AG04450 (cell line): ENCODE measurements around the gene MPI. TPM values are rescaled to one million over a fixed set of nuclear protein-coding genes. Genes with fewer than 3 reads are reported as not detected.

ENCODE experiments used
- CTCF ChIA-PET: fragments of 300-600, 350-600 bp; formaldehyde crosslinking; extraction: SDS; loops from one replicate; lab custom pipeline; 2022; ENCODE audit warnings: antibody characterized with exemption, inconsistent platforms; lab: Charles Lee
- POLR2A ChIA-PET: fragments of 350-600 bp; formaldehyde crosslinking; extraction: SDS; loops from one replicate; lab custom pipeline; 2021; ENCODE audit warnings: antibody characterized with exemption, inconsistent platforms; lab: Yijun Ruan, JAX
- DNase-seq: peaks from one replicate; pipeline ENCODE4 v3.0.0-alpha.2; 2011; ENCODE audit warnings: low read depth, low spot score
- H3K27ac ChIP-seq: one replicate; pipeline ENCODE4 v1.5.1; 2012; ENCODE audit warnings: low read depth, low read length, control low read depth
- H3K27me3 ChIP-seq: one replicate; pipeline ENCODE4 v1.6.0; 2012; ENCODE audit warnings: low read length; ENCODE audit not compliant: control insufficient read depth, insufficient read depth
- H3K4me3 ChIP-seq: 2 replicates; pipeline ENCODE4 v1.5.1; 2011; ENCODE audit warnings: mild to moderate bottlenecking, low read depth, low read length, control low read depth
- H3K9me3 ChIP-seq: 2 replicates; pipeline ENCODE4 v1.5.1; 2012; ENCODE audit warnings: low read length; ENCODE audit not compliant: control insufficient read depth, insufficient read depth
- polyA plus RNA-seq: library from polyadenylated mRNA; depleted of rRNA; stranded (reverse); fragments of >200 nt; gene quantifications from 2 replicates; pipeline ENCODE4 v1.2.3, GENCODE V29; 2011
- TF ChIP-seq, protein P1 (sequence below): IDR thresholded peaks from 2 replicates; pipeline ENCODE4 v1.5.1; 2011; ENCODE audit warnings: low read depth, low read length, control low read depth, inconsistent platforms

Gene MPI
- polyA plus RNA-seq, 1 experiment = 55.5 TPM

DNA sequence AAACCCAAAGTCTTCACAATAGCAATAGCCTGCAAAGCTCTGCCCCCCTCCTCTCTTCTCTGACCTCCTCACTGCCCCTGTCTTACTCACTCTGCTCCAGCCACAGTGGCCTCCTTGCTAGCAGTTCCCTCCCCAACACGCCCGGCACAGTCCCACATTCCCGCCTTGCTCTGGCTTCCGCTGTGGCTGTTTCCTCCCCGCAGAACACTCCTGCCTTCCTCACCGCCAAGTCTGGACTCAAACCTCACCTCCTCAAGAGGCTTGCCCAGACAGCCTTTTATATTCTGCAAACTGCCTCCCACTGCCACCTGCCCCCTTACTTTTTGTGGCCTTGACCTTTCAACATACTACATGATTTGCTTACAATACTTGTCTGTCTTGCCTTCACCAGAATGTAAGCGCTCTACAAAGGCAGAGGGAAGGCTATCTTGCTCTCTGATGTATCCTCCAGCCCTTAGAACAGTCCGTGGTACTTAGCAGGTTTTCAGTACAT, 406 bp upstream of the MPI start:
- ChIA-PET POLR2A (interaction anchor here (0.6 to 1.6 kb wide), 3 partner anchors 8 to 17 kb away, joined by 4 to 5 read pairs (median 5); partner anchors contain the start of gene FAM219B), CTCF (interaction anchor here (1.1 to 5.7 kb wide), 2 partner anchors 12 to 61 kb away, joined by 4 to 61 read pairs; no protein-coding TSS in a partner anchor)
- Histone ChIP-seq H3K27me3 (no peaks in the 10 kb centered on the region), H3K9me3 (no peaks in the 10 kb centered on the region; the same call in 1 of the 2 replicates), H3K27ac (no peak overlapping the region), H3K4me3 (peak overlapping the region; percentile 96)
- DNase-seq = no peak
- TF ChIP-seq, protein P1, sequence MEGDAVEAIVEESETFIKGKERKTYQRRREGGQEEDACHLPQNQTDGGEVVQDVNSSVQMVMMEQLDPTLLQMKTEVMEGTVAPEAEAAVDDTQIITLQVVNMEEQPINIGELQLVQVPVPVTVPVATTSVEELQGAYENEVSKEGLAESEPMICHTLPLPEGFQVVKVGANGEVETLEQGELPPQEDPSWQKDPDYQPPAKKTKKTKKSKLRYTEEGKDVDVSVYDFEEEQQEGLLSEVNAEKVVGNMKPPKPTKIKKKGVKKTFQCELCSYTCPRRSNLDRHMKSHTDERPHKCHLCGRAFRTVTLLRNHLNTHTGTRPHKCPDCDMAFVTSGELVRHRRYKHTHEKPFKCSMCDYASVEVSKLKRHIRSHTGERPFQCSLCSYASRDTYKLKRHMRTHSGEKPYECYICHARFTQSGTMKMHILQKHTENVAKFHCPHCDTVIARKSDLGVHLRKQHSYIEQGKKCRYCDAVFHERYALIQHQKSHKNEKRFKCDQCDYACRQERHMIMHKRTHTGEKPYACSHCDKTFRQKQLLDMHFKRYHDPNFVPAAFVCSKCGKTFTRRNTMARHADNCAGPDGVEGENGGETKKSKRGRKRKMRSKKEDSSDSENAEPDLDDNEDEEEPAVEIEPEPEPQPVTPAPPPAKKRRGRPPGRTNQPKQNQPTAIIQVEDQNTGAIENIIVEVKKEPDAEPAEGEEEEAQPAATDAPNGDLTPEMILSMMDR = no peak

- no peaks in the 10 kb centered on the region; the same call in 1 of the 2 replicates for H3K9me3 ChIP-seq
- no peaks in the 10 kb centered on the region for H3K27me3 ChIP-seq
- H3K4me3 ChIP-seq = peak overlapping the region; percentile 96
- H3K27ac ChIP-seq = no peak overlapping the region
- no peak for DNase-seq
- ChIA-PET CTCF (interaction anchor here (5.7 kb wide), 1 partner anchor 11 kb away, joined by 61 read pairs; no protein-coding TSS in a partner anchor), POLR2A (interaction anchor here (1.3 kb wide), 1 partner anchor 10 kb away, joined by 4 read pairs; no protein-coding TSS in a partner anchor)
- TF ChIP-seq, protein P1 = no peak
These were observed 771 bp downstream of the MPI start for GRCh38 chr15:74890665-74890960.

GRCh38 chr15:74891469-74891868, 1.6 kb downstream of the MPI start:
- POLR2A ChIA-PET = no interaction called here
- CTCF ChIA-PET = interaction anchor here (5.7 kb wide), 1 partner anchor 10 kb away, joined by 61 read pairs; no protein-coding TSS in a partner anchor
- H3K27ac ChIP-seq = no peak overlapping the region
- no peaks in the 10 kb centered on the region; the same call in 1 of the 2 replicates for H3K9me3 ChIP-seq
- H3K27me3 ChIP-seq = no peaks in the 10 kb centered on the region
- DNase-seq = no peak
- TF ChIP-seq, protein P1 = no peak
- H3K4me3 ChIP-seq = no peak overlapping the region

DNA sequence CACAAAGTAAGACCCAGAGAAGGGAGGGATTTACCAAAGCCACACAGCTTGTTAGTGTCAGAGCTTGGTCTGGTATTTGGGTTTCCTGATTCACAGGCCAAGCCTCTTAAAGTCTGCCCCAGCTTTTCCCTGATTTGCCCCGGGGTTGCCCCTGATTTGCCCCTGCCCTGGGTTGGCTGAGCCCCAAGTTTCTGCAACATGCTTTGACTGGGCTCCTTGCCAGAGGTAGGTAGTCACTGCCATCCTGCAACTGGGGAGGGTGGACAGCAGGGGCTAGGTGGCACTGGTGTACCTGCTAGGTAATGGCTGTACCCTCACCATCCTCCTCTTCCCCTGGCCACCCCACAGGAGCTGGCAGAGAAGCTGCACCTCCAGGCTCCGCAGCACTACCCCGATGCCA, 2.5 kb downstream of the MPI start:
- H3K4me3 ChIP-seq = no peak overlapping the region
- CTCF ChIA-PET = interaction anchor here (5.7 kb wide), 1 partner anchor 9 kb away, joined by 61 read pairs; no protein-coding TSS in a partner anchor
- TF ChIP-seq, protein P1 = no peak
- no peak for DNase-seq
- H3K27ac ChIP-seq = no peak overlapping the region
- POLR2A ChIA-PET = no interaction called here
- no peaks in the 10 kb centered on the region for H3K27me3 ChIP-seq
- H3K9me3 ChIP-seq = no peaks in the 10 kb centered on the region; the same call in 1 of the 2 replicates

GRCh38 chr15:74892931-74893330, 3.1 kb downstream of the MPI start:
- TF ChIP-seq, protein P1 = no peak
- H3K27ac ChIP-seq = no peak overlapping the region
- H3K9me3 ChIP-seq = no peaks in the 10 kb centered on the region; the same call in 1 of the 2 replicates
- ChIA-PET CTCF (interaction anchor here (5.7 kb wide), 1 partner anchor 9 kb away, joined by 61 read pairs; no protein-coding TSS in a partner anchor), POLR2A (no interaction called here)
- no peaks in the 10 kb centered on the region for H3K27me3 ChIP-seq
- H3K4me3 ChIP-seq = no peak overlapping the region
- no peak for DNase-seq
